Vagina (tissue), 2 donors: Measurements from ENCODE around the gene CMYA5.

Experiments used
- CTCF ChIP-seq, 3 experiments: fragments of 450-650 bp in 2 of 3; fragments of 200-600 bp in 1 of 3; sonication (generic) in 1 of 3; IDR thresholded peaks; one replicate each; pipeline ENCODE4 v1.5.1; 2017 to 2019; ENCODE audit warnings: antibody characterized with exemption in 3 of 3, mild to moderate bottlenecking in 2 of 3, moderate library complexity in 2 of 3
- POLR2A ChIP-seq, 2 donors: fragments of 450-650 bp; IDR thresholded peaks; one replicate each; pipeline ENCODE4 v1.6.1; 2017; ENCODE audit warnings: antibody characterized with exemption in 2 of 2, mild to moderate bottlenecking in 2 of 2, moderate library complexity in 2 of 2
- POLR2AphosphoS5 ChIP-seq, 2 donors: sonication (generic); formaldehyde crosslinking; IDR thresholded peaks; one replicate each; pipeline ENCODE4 v1.9.0; 2017; ENCODE audit warnings: antibody characterized with exemption in 2 of 2, mild to moderate bottlenecking in 2 of 2, low read depth in 1 of 2; ENCODE audit not compliant: insufficient read depth in 1 of 2

GRCh38 chr5:79641414-79641813, 48.2 kb upstream of the CMYA5 start:
- TF ChIP-seq CTCF (IDR thresholded peaks at IDR 0.05) (no peak), POLR2A (IDR thresholded peaks at IDR 0.05) (no peak), POLR2AphosphoS5 (IDR thresholded peaks at IDR 0.05; ENCODE audit: insufficient read depth in 1 of 2, low read depth in 1 of 2) (no peak)
